ENCODE results near the gene EMSY.

Gene EMSY

DNA sequence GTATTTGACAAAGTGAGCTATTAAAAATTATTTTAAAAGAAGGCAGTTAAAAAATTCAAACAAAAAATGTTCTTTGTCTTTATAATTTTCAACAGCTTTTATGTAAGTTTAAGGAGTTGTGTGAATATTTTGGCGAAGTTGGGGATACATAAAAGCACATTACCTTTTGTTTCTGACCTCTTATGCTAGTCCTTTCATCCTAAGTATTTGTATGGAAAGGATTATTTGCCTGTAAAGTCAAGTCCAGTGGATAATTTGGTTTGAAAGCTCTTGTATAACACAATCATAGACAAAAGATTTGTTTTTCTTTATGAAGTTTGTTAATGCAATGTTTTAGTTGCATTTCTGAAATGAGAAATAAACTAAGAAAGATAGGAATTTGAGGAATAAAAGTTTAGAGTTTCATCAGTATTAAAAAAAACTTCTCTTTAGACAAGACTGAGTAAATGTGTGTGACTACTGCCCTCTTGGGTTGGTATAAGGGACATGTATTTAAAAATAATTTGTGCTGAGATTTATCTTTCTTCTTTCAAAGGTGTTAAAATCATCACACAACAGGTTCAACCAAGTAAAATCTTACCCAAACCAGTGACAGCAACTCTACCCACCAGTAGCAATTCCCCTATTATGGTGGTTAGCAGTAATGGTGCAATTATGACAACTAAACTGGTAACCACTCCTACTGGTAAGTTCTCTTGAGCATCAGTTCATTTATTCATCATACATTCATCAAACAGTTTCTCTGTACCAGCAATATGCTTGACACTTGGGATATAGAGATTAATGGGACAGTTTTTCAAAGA, 68.2 kb downstream of the EMSY start:
- in situ Hi-C loops (cut with MboI; ENCODE audit: low sequenced_read_pairs), result no loop called here

DNA sequence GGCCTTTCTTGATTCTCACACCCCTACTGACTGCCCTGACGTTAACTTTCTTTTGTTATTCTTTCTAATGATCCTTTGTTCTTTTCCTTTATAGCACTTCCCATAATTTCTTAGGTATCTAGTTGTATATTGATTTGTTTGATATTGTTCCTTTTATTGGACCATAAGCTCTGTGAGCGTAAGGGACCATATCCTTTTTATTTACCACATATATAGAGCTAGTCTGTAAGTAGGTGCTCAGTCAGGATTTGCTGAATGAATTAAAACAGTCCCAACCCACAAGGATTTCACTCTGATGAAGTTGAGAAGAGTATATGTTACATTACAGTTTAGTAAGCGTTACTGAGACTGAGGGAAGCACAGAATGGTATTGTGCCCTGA, 68.8 kb downstream of the EMSY start:
- in situ Hi-C loops (cut with MboI; ENCODE audit: low sequenced_read_pairs), result no loop called here

DNA sequence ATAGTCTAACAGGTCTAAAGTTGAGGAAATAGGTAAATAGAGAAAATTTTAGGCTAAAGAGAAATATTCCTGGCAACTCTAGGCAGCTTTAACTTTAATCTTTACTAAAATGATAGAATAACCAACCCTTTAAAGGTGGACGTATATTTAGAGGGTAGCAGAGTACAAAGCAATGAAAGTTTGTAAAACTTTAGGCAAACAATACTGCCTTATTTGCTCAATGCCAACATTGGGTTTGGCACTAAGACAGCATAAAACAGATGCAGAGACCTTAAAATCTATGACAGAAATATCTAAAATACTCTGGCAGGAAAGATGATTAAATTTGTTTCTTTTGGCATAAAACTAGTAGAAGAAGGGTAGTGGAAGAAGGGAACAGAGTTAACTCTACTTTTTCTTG, 70.7 kb downstream of the EMSY start:
- in situ Hi-C loops (cut with MboI; ENCODE audit: low sequenced_read_pairs), result no loop called here

DNA sequence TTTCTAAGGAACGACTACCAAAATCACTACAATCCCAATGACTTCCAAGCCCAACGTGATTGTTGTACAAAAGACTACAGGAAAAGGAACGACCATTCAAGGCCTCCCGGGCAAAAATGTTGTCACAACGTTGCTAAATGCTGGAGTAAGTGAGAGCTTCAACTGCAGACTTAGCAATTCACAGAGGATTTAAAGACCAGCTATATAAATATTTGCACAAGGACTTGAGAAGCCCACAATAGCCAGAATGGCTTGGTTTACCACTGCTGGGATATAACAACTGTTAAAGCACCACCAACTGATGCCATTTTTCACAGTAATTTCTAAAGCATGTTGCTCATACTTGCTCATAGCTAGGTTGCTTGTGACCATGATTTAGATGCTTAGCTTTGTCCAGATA, 78.3 kb downstream of the EMSY start:
- in situ Hi-C loops (cut with MboI; ENCODE audit: low sequenced_read_pairs), result no loop called here

DNA sequence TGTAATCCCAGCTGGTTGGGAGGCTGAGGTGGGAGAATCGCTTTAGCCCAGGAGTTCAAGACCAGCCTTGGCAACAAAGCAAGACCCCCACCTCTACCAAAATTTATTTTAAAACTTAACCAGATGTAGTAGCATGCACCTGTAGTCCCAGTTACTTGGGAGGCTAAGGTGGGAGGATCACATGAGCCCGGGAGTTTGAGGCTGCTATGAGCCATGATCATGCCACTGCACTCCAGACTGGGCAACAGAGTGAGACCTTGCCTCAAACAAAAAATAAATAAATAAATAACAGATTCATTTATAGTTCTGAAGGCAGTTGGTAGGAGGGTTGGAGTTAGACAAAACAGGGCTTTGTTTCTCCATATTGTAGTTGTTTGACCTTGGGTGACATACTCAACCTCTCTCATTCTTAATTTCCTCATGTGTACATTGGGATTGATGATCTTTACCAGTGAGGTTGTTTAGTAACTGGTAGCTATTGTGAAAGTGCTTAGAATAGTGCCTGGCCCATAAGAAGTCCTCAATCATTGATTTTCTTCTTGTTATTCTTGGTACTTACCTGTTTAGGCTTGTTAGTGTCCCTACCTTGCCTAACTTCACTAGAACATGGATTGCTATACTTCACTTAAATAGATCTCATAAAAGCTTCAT, 79.1 kb downstream of the EMSY start:
- in situ Hi-C loops (cut with MboI; ENCODE audit: low sequenced_read_pairs), result no loop called here

DNA sequence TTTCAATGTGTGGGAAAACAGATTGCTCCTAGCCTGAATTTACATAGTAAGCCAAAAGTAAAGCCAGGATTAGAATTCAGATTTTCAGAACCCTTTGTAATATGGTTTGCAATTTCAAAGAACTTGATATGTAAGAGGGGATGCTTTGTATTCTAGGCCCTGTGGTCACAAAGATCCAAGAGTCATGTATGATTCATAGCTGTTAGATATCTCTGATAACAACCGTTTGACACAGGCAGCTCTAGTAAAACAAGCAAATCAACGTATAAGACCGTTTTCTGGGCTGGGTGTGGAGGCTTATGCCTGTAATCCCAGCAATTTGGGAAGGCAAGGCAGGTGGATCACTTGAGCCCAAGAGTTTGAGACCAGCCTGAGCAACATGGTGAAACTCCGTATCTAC, 79.6 kb downstream of the EMSY start:
- in situ Hi-C loops (cut with MboI; ENCODE audit: low sequenced_read_pairs), result no loop called here

DNA sequence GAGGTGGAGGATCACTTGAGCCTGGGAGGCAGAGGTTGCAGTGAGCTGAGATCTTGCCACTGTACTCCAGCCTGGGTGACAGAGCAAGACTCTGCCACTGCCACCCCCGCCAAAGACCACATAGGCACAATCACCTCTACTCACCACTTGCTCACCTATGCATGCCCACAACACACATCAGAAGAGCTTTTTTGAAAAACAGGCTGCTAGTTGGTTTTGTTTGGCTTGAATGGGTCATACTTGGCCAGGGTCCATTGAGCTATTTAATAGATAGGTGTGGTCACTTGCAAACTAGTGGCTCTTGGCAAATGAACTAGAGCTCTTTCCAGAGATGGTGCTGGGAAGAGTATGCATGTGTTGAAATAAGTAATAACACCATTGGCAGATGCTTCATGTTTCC, 80.1 kb downstream of the EMSY start:
- in situ Hi-C loops (cut with MboI; ENCODE audit: low sequenced_read_pairs), result no loop called here

DNA sequence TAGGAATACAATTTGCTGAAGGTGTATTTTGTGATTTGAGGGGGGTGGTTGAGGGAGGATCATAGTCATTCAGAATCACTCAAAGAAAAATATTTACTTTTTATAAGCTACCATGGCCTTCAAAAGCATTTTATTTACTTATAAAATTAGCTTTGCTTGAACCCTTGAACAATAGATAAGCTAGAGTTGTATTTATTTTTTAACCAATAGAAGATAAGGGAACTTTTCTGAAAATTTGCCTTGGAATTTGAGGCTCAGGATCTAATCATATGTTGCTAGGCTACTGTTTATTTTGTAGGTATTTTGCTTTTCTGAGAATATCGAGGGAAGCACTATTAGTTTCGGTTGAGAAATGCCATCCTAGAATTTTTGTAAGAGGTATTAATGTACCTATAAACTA, 82.1 kb downstream of the EMSY start:
- in situ Hi-C loops (cut with MboI; ENCODE audit: low sequenced_read_pairs), result no loop called here

DNA sequence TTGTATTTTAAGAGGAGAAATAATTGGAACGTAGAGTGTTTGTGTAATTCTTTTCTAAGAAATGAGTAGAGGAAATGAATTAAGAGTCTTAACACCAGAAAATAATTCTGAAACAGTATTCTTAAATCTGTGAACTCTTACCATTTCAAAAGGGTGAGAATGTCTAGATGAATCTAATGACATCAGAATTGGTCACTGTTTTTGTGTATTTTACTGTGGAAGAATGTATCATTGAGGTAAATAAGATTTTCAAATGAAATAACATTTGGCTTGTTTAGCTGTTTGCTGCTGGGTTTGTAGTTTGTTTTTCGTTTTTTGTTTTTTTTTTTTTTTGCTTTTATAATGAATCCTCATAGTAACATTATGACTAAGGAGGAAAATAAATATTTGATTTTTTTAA, 97.6 kb downstream of the EMSY start:
- in situ Hi-C loops (cut with MboI; ENCODE audit: low sequenced_read_pairs), result no loop called here

DNA sequence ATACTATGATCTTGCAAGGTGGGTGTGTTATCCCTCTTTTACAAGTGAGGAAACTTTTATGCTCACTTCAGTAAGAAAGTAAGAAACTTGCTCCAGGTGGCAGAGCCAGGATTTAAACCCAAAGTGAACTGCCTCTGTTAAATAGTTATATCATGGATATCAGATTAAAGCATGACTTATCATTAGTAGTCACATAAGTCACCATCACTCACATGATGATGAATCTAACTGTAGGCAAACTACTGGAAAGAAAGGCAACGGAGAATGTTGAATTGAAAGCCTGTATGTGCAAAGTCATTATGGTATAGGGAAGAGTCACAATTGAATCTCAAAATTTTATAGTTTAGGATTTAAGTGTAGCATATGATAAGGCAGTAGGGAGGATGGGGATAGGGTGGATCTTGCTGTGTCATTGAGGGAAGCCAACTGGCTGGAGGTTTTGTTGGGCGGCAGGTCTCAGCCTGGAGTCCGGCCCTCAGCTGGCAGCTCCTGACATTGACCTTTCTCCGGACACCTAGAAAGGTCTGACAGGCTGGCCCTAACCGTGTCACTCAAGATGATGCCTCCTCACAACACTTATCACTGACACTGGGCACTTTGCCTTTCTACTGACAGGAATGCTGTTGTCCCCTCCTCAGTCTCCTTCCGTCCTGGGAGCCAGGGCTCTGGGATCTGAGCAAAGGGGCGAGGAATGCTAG, 98.3 kb downstream of the EMSY start:
- in situ Hi-C loops (cut with MboI; ENCODE audit: low sequenced_read_pairs), result no loop called here

DNA sequence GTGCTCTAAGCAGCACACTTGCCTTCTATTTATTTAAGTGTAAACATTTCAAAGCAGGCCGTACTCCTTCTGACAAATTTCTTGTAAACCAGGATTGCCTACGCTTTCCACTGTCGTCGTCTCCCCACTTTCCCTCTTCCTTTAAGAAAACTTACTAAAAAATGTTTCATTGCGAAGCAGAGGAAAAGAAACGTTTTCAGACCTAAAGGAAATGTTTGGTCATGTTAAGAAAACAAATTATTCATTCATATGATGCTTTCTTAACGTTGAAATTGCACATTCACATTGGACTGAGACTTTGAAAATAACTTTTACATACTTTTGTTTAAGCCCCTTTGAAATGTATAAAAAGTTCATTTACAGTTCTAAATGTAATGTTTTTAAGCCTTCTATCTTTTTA, 106.0 kb downstream of the EMSY start:
- in situ Hi-C loops (cut with MboI; ENCODE audit: low sequenced_read_pairs), result no loop called here

DNA sequence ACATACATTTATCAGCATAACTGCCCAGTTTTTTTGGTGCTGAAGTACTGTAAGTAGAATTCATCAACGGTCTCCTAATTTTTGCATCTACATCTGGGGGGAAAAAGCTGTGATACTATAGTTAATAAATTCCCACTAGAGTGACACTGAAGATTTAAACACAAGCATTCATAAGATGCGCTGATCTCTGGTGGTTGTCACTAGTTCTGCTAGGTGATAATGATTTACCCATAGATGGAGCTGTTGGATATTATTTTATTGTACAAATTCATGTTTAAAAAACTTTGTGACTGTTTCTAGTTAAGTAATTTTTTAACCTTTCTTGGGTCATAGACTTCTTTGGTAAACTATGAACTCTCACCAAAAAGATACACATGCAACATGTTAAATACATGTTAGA, 106.6 kb downstream of the EMSY start:
- in situ Hi-C loops (cut with MboI; ENCODE audit: low sequenced_read_pairs), result no loop called here

DNA sequence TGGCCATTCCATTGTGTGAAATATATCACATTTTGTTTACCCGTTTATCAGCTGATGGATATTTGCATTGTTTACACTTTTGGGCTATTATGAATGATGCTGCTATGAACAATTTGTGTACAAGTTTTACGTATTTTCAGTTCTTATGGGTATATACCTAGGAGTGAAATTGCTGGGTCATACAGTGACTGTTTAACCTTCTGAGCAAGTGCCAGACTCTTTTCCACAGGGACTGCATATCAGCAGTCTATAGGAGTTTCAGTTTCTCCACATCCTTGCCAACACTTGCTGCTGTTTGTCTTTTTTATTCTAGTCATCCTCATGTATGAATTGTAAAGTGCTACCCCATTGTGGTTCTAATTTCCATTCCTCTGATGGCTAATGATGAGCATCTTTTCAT, 108.2 kb downstream of the EMSY start:
- in situ Hi-C loops (cut with MboI; ENCODE audit: low sequenced_read_pairs), result no loop called here

DNA sequence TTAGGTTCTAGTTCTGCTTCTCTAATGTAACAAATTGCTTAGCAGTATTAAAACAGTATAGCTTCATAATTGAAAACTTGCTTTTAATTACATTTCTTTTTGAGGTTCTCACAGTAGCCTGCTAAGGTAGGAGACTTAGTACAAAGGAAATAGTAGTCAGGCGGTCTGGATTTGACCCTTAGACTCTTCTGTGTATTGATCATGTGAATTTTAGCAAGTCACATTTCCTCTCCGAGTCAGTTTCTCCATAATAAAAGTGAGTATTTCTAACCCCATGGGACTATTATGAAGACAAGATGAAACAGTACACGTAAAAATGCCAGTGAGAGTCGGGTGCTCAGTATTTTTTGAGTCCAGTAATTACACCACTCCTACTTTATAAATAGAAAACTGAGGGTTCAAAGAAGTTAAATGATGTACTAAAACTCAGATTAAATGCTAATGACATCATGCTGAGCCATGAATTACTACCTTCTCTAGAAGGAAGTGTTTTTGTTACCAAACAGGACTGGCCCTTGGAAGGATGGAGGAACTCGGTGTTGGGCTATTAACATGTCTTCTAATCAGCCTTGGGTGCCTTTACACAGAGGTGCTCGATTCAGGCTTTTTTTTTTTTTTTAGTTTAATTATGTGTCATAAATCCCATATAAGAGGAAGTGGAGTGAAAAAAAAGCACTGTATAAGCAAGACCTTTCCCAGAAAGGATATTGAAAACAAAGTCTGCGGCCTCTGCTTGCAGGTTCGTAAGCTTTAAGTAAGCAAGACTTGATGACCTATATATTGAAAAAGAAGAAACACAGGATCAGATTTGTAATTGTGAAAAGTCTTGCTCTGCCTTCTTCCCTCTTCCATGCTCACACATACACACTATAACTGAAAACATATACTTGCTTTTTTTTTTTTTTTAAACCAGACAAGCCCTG, 109.0 kb downstream of the EMSY start:
- in situ Hi-C loops (cut with MboI; ENCODE audit: low sequenced_read_pairs), result no loop called here

DNA sequence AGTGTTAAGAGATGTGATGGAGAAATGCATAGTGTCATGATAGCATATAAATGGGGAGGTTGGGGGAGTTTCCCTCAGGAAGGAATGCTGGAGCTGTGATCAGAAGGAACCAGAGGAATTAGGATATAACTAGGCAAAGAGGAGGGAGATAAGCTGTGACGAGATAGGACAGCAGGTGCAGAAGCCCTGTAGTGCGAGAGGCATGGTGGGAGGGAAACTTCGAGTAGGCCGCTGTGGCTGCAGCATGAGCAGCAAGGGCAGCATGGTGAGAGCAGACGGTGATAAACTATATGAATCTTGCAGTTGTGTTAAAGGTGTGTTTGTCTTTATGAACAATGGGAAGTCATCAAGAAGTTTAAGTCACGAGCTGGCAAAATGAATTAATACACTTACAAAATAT, 109.9 kb downstream of the EMSY start:
- in situ Hi-C loops (cut with MboI; ENCODE audit: low sequenced_read_pairs), result no loop called here

DNA sequence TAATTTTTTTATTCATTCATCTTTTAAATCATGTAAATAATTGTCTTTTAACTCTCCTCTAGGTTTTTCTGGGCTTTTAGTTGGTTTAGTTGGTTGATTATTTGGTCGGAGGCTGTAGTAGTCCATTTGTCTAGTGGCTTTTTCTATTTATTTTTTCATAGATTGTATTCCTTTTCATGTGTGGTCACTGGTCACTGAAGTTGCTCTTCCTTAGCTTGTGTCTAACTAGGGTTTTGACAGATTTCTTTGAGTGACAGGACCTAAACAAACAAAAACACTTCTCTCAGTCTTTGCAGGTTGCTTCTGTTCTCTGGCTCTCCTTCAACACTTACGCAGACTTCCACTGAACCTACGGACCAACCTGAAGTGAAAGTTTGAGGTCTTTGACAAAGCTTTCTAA, 112.6 kb downstream of the EMSY start:
- in situ Hi-C loops (cut with MboI; ENCODE audit: low sequenced_read_pairs), result no loop called here

DNA sequence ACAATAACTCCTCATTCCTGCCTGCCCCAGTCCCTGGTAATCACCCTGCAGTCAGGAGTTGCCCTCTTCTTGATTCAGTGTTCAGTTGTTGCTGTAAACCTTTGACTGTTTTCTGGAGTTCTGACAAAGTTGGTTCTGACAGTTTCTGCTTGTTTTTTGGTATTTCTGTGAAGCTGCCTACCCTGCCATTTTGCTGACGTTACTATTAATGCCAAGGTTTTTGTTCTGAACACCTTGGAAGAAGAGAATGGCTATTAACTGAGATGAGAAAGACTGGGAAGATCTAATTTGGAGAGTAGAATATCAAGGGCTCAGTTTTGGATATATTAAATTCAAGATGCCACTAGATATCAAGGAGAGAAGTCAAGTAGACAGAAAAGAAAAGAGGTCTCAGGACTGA, 113.7 kb downstream of the EMSY start:
- in situ Hi-C loops (cut with MboI; ENCODE audit: low sequenced_read_pairs), result no loop called here

DNA sequence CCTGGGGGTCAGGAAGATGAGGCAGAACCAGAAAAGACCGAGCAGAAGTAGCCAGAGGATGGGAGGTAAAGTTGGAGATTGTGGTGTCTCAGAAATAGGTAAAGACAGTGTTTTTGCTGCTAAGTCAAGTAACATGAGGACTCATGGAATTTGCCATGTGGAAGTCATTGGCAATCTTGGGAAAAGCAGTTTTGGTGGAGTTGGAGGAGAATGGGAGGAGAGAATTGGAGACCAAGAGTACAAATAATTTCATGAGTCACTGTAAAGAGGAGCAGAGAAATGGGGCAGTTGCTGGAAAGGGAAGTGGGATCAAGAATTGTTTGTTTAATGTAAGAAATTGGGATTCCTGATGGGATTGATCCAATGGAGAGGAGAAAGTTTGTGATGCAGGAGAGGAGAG, 114.1 kb downstream of the EMSY start:
- in situ Hi-C loops (cut with MboI; ENCODE audit: low sequenced_read_pairs), result no loop called here

DNA sequence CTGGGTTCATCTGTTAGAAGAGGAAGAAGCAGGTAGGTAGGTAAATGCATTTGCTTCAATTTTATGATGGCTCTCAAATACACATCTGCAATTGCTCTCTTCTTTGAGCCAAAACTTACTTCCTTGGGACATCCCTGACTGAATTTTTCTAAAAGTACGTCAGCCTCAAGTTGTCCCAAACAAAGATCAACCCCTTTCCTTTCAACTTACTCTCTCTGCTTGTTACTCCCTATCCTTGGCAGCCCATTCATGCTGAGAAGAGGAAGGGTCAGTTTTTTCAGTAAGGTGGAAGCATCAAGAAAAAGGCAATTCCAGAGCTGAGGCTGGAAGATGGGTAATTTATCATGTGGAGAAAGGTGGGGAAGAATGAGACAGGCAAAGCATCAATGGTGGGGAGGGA, 114.5 kb downstream of the EMSY start:
- in situ Hi-C loops (cut with MboI; ENCODE audit: low sequenced_read_pairs), result no loop called here

DNA sequence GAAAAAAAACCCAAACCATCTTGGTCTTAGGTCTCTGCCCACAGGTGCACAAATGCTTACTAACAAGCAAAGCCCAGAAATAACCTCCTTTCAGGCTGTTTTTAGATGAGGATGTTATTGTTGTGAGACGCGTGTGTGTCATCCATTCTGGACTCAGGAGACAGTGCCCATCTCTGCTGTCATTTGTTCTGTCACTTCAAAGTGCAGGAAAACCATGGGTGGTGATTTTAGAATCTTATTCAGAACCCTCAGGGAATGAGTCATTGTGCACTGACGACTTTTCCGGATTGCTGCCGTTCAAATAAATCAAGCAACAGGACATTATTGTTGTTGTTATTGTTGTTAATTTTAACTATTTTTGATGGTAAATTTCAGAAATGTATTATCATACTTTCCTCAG, 115.4 kb downstream of the EMSY start:
- in situ Hi-C loops (cut with MboI; ENCODE audit: low sequenced_read_pairs), result no loop called here

DNA sequence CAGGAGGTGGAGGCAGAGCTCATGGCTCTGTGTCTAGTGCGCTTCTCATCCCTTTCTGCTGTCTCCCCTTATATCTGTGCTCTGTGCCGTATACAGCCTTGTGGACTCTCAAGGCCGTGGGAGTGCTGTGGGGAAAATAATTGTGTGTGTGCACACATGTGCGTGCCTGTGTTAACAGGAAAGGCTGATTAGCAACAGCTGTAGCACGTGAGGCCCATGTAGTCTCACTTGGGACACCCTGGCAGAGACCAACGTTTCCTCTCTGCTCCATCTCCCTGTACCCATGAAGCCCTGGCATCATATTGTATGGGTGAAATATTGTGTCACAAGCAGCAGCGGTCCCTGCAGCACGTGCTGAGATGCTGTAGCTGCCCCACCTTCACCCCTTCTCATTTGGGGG, 116.4 kb downstream of the EMSY start:
- in situ Hi-C loops (cut with MboI; ENCODE audit: low sequenced_read_pairs), result no loop called here
